ENCODE measurements around the gene LYZL1.
"Not testable (repeated sequence)": the region's sequence is repeated elsewhere in the genome, so short reads cannot be mapped to it uniquely, and the experiment has no call there.

The LYZL1 gene

GRCh38 chr10:29288906-29289305, at the start of gene LYZL1:
Gene LYZL1, plus strand, starts transcription at chr10:29289070. Its CDS starts 2,798 bp downstream, at chr10:29291868.
- not testable (repeated sequence) for H3K36me3 ChIP-seq (ENCODE audit: control insufficient read depth, insufficient read depth, low read length); H3K27me3 ChIP-seq (ENCODE audit: control insufficient read depth, insufficient read depth, low read length); H3K9ac ChIP-seq (ENCODE audit: low read length); H3K27ac ChIP-seq (ENCODE audit: low read depth, low read length); H3K4me1 ChIP-seq (ENCODE audit: control insufficient read depth, insufficient read depth, low read length); H3K4me3 ChIP-seq (ENCODE audit: low read length)

- Histone ChIP-seq H3K4me1 (ENCODE audit: control insufficient read depth, insufficient read depth, low read length) (no peaks in the 10 kb centered on the region), H3K4me3 (ENCODE audit: low read length) (no peak overlapping the region), H3K27ac (ENCODE audit: low read depth, low read length) (no peak overlapping the region), H3K27me3 (ENCODE audit: control insufficient read depth, insufficient read depth, low read length) (no peaks in the 10 kb centered on the region), H3K9ac (ENCODE audit: low read length) (no peak overlapping the region), H3K36me3 (ENCODE audit: control insufficient read depth, insufficient read depth, low read length) (no peaks in the 10 kb centered on the region)
Measured at GRCh38 chr10:29239569-29240472, 49.0 kb upstream of the LYZL1 start.

GRCh38 chr10:29240986-29241660, 47.7 kb upstream of the LYZL1 start:
- Histone ChIP-seq H3K9ac (ENCODE audit: low read length) (no peak overlapping the region), H3K4me1 (ENCODE audit: control insufficient read depth, insufficient read depth, low read length) (no peaks in the 10 kb centered on the region), H3K27ac (ENCODE audit: low read depth, low read length) (no peak overlapping the region), H3K4me3 (ENCODE audit: low read length) (no peak overlapping the region), H3K27me3 (ENCODE audit: control insufficient read depth, insufficient read depth, low read length) (no peaks in the 10 kb centered on the region), H3K36me3 (ENCODE audit: control insufficient read depth, insufficient read depth, low read length) (no peaks in the 10 kb centered on the region)

DNA sequence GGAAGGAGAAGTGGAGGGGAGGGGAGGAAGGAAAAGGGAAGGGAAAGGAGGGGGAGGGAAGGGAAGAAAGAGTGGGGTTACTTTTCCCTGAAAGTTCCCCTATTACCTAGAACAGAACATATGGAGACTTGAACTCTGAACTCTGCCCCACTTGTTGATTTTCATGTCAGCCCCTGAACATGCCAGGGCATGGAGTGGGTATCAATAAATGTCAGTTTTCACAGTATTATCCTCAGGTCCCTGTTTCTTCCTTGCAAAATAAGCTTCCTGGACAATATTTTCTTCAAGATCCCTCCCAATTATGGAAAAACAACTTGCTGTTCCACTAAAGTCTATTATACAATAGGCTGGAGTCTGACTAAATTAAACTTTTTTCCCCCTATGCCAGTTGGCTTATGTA, 46.9 kb upstream of the LYZL1 start:
- no peaks in the 10 kb centered on the region for H3K27me3 ChIP-seq (ENCODE audit: control insufficient read depth, insufficient read depth, low read length)
- no peak overlapping the region for H3K27ac ChIP-seq (ENCODE audit: low read depth, low read length)
- H3K4me1 ChIP-seq (ENCODE audit: control insufficient read depth, insufficient read depth, low read length): no peaks in the 10 kb centered on the region
- no peak overlapping the region for H3K4me3 ChIP-seq (ENCODE audit: low read length)
- H3K9ac ChIP-seq (ENCODE audit: low read length): no peak overlapping the region
- H3K36me3 ChIP-seq (ENCODE audit: control insufficient read depth, insufficient read depth, low read length): no peaks in the 10 kb centered on the region

GRCh38 chr10:29243066-29243465, 45.8 kb upstream of the LYZL1 start:
- Histone ChIP-seq H3K27ac (ENCODE audit: low read depth, low read length) (no peak overlapping the region), H3K9ac (ENCODE audit: low read length) (no peak overlapping the region), H3K36me3 (ENCODE audit: control insufficient read depth, insufficient read depth, low read length) (no peaks in the 10 kb centered on the region), H3K27me3 (ENCODE audit: control insufficient read depth, insufficient read depth, low read length) (no peaks in the 10 kb centered on the region), H3K4me3 (ENCODE audit: low read length) (no peak overlapping the region), H3K4me1 (ENCODE audit: control insufficient read depth, insufficient read depth, low read length) (no peaks in the 10 kb centered on the region)

DNA sequence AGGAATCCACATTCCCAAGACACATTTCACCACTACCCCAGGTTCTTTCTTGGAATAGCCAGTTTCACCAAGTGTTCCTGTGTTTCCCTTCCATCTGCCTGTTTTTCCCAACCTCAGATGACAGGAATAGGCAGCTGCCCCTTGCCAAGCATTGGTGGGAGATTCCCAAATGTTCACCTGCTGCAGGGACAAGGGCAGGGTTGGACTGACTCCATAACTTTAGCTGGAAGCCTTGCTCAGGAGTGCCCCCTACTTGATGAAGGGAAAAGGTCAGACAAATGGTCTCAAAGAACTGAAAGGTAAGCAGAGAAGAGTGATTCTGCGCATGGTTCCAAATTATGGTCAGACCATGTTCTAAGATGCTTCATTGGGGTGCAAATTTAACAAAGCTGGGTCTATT, 45.1 kb upstream of the LYZL1 start:
- Histone ChIP-seq H3K4me3 (ENCODE audit: low read length) (no peak overlapping the region), H3K27me3 (ENCODE audit: control insufficient read depth, insufficient read depth, low read length) (no peaks in the 10 kb centered on the region), H3K4me1 (ENCODE audit: control insufficient read depth, insufficient read depth, low read length) (no peaks in the 10 kb centered on the region), H3K27ac (ENCODE audit: low read depth, low read length) (no peak overlapping the region), H3K36me3 (ENCODE audit: control insufficient read depth, insufficient read depth, low read length) (no peaks in the 10 kb centered on the region), H3K9ac (ENCODE audit: low read length) (no peak overlapping the region)

GRCh38 chr10:29244978-29245377, 43.9 kb upstream of the LYZL1 start:
- Histone ChIP-seq H3K27me3 (ENCODE audit: control insufficient read depth, insufficient read depth, low read length) (no peaks in the 10 kb centered on the region), H3K4me3 (ENCODE audit: low read length) (no peak overlapping the region), H3K27ac (ENCODE audit: low read depth, low read length) (no peak overlapping the region), H3K9ac (ENCODE audit: low read length) (no peak overlapping the region), H3K4me1 (ENCODE audit: control insufficient read depth, insufficient read depth, low read length) (no peaks in the 10 kb centered on the region), H3K36me3 (ENCODE audit: control insufficient read depth, insufficient read depth, low read length) (no peaks in the 10 kb centered on the region)

- Histone ChIP-seq H3K4me3 (ENCODE audit: low read length) (no peak overlapping the region), H3K4me1 (ENCODE audit: control insufficient read depth, insufficient read depth, low read length) (no peaks in the 10 kb centered on the region), H3K27ac (ENCODE audit: low read depth, low read length) (no peak overlapping the region), H3K9ac (ENCODE audit: low read length) (no peak overlapping the region), H3K36me3 (ENCODE audit: control insufficient read depth, insufficient read depth, low read length) (no peaks in the 10 kb centered on the region), H3K27me3 (ENCODE audit: control insufficient read depth, insufficient read depth, low read length) (no peaks in the 10 kb centered on the region)
Measured at GRCh38 chr10:29245476-29245875, 43.4 kb upstream of the LYZL1 start.

GRCh38 chr10:29246449-29246848, 42.4 kb upstream of the LYZL1 start:
- Histone ChIP-seq H3K27me3 (ENCODE audit: control insufficient read depth, insufficient read depth, low read length) (no peaks in the 10 kb centered on the region), H3K27ac (ENCODE audit: low read depth, low read length) (no peak overlapping the region), H3K9ac (ENCODE audit: low read length) (no peak overlapping the region), H3K4me1 (ENCODE audit: control insufficient read depth, insufficient read depth, low read length) (no peaks in the 10 kb centered on the region), H3K4me3 (ENCODE audit: low read length) (no peak overlapping the region), H3K36me3 (ENCODE audit: control insufficient read depth, insufficient read depth, low read length) (no peaks in the 10 kb centered on the region)

- no peaks in the 10 kb centered on the region for H3K4me1 ChIP-seq (ENCODE audit: control insufficient read depth, insufficient read depth, low read length)
- no peak overlapping the region for H3K4me3 ChIP-seq (ENCODE audit: low read length)
- H3K27me3 ChIP-seq (ENCODE audit: control insufficient read depth, insufficient read depth, low read length): no peaks in the 10 kb centered on the region
- no peak overlapping the region for H3K27ac ChIP-seq (ENCODE audit: low read depth, low read length)
- H3K9ac ChIP-seq (ENCODE audit: low read length): no peak overlapping the region
- H3K36me3 ChIP-seq (ENCODE audit: control insufficient read depth, insufficient read depth, low read length): no peaks in the 10 kb centered on the region
Measured at GRCh38 chr10:29248158-29248557, 40.7 kb upstream of the LYZL1 start.

DNA sequence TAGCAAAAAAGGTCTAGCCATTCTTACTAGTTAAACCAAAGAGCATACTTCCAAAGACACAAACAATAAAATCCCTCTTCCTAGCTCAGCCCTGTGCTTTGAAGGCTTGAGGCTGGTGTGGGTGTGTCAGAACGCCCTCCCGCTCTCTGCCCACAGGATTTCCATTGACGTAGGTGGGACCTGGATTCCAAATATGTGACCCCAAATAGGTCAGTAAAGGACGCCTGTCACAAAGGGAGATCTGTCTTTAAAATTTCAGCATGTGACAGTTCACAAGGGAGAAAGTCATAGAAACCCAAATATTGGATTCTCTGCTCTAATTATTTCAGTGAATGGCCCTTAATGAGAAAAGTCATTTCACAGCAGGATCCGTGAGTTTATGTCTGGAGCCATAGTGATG, 39.9 kb upstream of the LYZL1 start:
- Histone ChIP-seq H3K9ac (ENCODE audit: low read length) (no peak overlapping the region), H3K27me3 (ENCODE audit: control insufficient read depth, insufficient read depth, low read length) (no peaks in the 10 kb centered on the region), H3K4me3 (ENCODE audit: low read length) (no peak overlapping the region), H3K27ac (ENCODE audit: low read depth, low read length) (no peak overlapping the region), H3K4me1 (ENCODE audit: control insufficient read depth, insufficient read depth, low read length) (no peaks in the 10 kb centered on the region), H3K36me3 (ENCODE audit: control insufficient read depth, insufficient read depth, low read length) (no peaks in the 10 kb centered on the region)

DNA sequence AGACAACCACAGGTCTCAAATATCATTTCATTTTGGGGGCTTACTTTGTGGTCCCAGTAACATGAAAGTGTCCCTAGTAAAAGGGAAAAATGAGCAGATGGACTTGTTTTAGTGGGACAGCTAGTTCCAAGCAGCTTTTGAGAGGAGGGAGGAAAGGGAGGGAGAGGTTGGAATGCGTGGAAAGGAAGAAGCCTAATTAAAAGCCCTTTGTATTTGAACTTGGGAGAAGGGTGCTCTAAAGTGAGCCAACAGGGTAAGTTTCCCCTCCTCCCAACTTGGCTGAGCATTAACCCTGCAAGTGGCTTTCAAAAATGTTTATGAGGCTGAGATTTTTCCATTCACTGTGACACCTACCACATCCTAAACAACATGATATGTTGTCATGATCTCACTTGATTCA, 38.8 kb upstream of the LYZL1 start:
- no peak overlapping the region for H3K4me3 ChIP-seq (ENCODE audit: low read length)
- no peaks in the 10 kb centered on the region for H3K4me1 ChIP-seq (ENCODE audit: control insufficient read depth, insufficient read depth, low read length)
- H3K27ac ChIP-seq (ENCODE audit: low read depth, low read length): no peak overlapping the region
- H3K36me3 ChIP-seq (ENCODE audit: control insufficient read depth, insufficient read depth, low read length): no peaks in the 10 kb centered on the region
- H3K27me3 ChIP-seq (ENCODE audit: control insufficient read depth, insufficient read depth, low read length): no peaks in the 10 kb centered on the region
- no peak overlapping the region for H3K9ac ChIP-seq (ENCODE audit: low read length)

All from rectal smooth muscle tissue (tissue), 1 donor.